ENCODE results near the gene NOP10. TPM values are rescaled to one million over a fixed set of nuclear protein-coding genes. Genes with fewer than 3 reads are reported as not detected.

The NOP10 gene
- polyA plus RNA-seq, 1 of the 3 experiments (the other 2 are of a cell fraction) = 440 TPM

DNA sequence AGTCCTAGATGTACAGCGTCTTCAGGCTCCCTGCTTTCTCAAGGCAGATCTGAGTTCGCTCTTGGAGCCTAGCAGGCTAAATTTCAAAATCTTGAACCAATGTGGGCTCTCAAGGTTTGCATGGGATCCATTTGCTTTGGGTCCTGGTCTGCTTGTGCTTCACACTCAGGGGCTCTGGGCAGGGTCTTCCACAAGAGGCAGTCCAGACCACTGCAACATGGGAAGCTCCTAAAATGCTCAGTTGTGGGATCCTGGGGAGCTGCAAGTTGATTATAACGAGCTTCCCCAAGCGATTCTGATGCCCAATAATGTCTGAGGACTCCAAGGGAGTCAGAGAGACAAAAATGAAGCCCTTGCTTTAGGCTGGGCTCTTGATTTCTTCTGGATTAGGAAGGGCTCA lies 6.8 kb upstream of the NOP10 start:
- no peaks in the 10 kb centered on the region for H4K20me1 ChIP-seq (ENCODE audit: insufficient read depth)
- H3K79me2 ChIP-seq (ENCODE audit: insufficient read depth) = no peaks in the 10 kb centered on the region
- no peak overlapping the region for H3K4me2 ChIP-seq
- H3F3A ChIP-seq (replicated peaks; ENCODE audit: insufficient read depth) = no peaks in the 10 kb centered on the region
- ChIA-PET CTCF (interaction anchor here (0.9 kb wide), 1 partner anchor 18 kb away, joined by 3 read pairs; the partner anchor contains the start of gene LPCAT4), POLR2A (no interaction called here)
- H3K4me3 ChIP-seq (ENCODE audit: low read depth in 2 of 2, low read length in 1 of 2) = no peak overlapping the region
- no peaks in the 10 kb centered on the region for H3K9me3 ChIP-seq
- H3K9ac ChIP-seq = no peak overlapping the region
- WGBS (ENCODE audit: low lambda C conversion rate) = 54% methylated on average over 4 of the region's 4 CpGs
- DNase-seq = no peak
- H3K27me3 ChIP-seq (ENCODE audit: insufficient read depth) = no peaks in the 10 kb centered on the region
- TF ChIP-seq, protein P1, sequence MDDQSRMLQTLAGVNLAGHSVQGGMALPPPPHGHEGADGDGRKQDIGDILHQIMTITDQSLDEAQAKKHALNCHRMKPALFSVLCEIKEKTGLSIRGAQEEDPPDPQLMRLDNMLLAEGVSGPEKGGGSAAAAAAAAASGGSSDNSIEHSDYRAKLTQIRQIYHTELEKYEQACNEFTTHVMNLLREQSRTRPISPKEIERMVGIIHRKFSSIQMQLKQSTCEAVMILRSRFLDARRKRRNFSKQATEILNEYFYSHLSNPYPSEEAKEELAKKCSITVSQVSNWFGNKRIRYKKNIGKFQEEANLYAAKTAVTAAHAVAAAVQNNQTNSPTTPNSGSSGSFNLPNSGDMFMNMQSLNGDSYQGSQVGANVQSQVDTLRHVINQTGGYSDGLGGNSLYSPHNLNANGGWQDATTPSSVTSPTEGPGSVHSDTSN (IDR thresholded peaks at IDR 0.05) = no peak
- TF ChIP-seq MXI1 (IDR thresholded peaks at IDR 0.05; ENCODE audit: low read depth, low read length) (no peak), TCF12 (IDR thresholded peaks at IDR 0.05) (no peak), TAF1 (IDR thresholded peaks at IDR 0.05; ENCODE audit: borderline replicate concordance, low read depth, low read length) (no peak), TEAD4 (IDR thresholded peaks at IDR 0.05; ENCODE audit: borderline replicate concordance, insufficient read depth) (no peak), RCOR1 (IDR thresholded peaks at IDR 0.05; ENCODE audit: low read length) (no peak), NRF1 (IDR thresholded peaks at IDR 0.05; ENCODE audit: low read depth, low read length) (no peak), ELF1 (IDR thresholded peaks at IDR 0.05) (no peak), EZH2phosphoT487 (IDR thresholded peaks at IDR 0.05; ENCODE audit: borderline replicate concordance, low read depth) (no peak), YY1 (IDR thresholded peaks at IDR 0.05; ENCODE audit: low read depth) (no peak), SIN3A (IDR thresholded peaks at IDR 0.05; ENCODE audit: borderline replicate concordance, low read depth, low read length) (no peak), POLR2AphosphoS5 (IDR thresholded peaks at IDR 0.05; ENCODE audit: low read depth, low read length) (no peak), NFIC (IDR thresholded peaks at IDR 0.05; ENCODE audit: borderline replicate concordance) (no peak), GATA2 (CRISPR knock-in tag; IDR thresholded peaks at IDR 0.05) (no peak), SMC3 (IDR thresholded peaks at IDR 0.05; ENCODE audit: low read depth, low read length) (no peak)
- TF ChIP-seq, protein P2, sequence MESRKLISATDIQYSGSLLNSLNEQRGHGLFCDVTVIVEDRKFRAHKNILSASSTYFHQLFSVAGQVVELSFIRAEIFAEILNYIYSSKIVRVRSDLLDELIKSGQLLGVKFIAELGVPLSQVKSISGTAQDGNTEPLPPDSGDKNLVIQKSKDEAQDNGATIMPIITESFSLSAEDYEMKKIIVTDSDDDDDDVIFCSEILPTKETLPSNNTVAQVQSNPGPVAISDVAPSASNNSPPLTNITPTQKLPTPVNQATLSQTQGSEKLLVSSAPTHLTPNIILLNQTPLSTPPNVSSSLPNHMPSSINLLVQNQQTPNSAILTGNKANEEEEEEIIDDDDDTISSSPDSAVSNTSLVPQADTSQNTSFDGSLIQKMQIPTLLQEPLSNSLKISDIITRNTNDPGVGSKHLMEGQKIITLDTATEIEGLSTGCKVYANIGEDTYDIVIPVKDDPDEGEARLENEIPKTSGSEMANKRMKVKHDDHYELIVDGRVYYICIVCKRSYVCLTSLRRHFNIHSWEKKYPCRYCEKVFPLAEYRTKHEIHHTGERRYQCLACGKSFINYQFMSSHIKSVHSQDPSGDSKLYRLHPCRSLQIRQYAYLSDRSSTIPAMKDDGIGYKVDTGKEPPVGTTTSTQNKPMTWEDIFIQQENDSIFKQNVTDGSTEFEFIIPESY (IDR thresholded peaks at IDR 0.05; ENCODE audit: borderline replicate concordance, low read depth) = no peak
- TF ChIP-seq, protein P3, sequence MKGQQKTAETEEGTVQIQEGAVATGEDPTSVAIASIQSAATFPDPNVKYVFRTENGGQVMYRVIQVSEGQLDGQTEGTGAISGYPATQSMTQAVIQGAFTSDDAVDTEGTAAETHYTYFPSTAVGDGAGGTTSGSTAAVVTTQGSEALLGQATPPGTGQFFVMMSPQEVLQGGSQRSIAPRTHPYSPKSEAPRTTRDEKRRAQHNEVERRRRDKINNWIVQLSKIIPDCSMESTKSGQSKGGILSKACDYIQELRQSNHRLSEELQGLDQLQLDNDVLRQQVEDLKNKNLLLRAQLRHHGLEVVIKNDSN (IDR thresholded peaks at IDR 0.05; ENCODE audit: borderline replicate concordance, low read depth) = no peak
- TF ChIP-seq, protein P4, sequence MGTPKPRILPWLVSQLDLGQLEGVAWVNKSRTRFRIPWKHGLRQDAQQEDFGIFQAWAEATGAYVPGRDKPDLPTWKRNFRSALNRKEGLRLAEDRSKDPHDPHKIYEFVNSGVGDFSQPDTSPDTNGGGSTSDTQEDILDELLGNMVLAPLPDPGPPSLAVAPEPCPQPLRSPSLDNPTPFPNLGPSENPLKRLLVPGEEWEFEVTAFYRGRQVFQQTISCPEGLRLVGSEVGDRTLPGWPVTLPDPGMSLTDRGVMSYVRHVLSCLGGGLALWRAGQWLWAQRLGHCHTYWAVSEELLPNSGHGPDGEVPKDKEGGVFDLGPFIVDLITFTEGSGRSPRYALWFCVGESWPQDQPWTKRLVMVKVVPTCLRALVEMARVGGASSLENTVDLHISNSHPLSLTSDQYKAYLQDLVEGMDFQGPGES (IDR thresholded peaks at IDR 0.05; ENCODE audit: low read depth, low read length) = no peak
- TF ChIP-seq, protein P5, sequence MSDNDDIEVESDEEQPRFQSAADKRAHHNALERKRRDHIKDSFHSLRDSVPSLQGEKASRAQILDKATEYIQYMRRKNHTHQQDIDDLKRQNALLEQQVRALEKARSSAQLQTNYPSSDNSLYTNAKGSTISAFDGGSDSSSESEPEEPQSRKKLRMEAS (IDR thresholded peaks at IDR 0.05; ENCODE audit: low read depth) = no peak
- TF ChIP-seq, protein P6, sequence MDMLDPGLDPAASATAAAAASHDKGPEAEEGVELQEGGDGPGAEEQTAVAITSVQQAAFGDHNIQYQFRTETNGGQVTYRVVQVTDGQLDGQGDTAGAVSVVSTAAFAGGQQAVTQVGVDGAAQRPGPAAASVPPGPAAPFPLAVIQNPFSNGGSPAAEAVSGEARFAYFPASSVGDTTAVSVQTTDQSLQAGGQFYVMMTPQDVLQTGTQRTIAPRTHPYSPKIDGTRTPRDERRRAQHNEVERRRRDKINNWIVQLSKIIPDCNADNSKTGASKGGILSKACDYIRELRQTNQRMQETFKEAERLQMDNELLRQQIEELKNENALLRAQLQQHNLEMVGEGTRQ (IDR thresholded peaks at IDR 0.05; ENCODE audit: borderline replicate concordance, low read depth, low read length) = no peak
- H3K9me2 ChIP-seq = no peaks in the 10 kb centered on the region
- H2AFZ ChIP-seq (ENCODE audit: low read depth) = no peak overlapping the region
- no peaks in the 10 kb centered on the region for H3K4me1 ChIP-seq (ENCODE audit: control insufficient read depth in 1 of 2, insufficient read depth in 2 of 2, low read depth in 1 of 2, low read length in 1 of 2)
- no peaks in the 10 kb centered on the region for H3K36me3 ChIP-seq (replicated peaks in 1 of 2; ENCODE audit: control insufficient read depth in 1 of 2, insufficient read depth in 2 of 2, low read length in 1 of 2)
- no peak overlapping the region for H3K27ac ChIP-seq (ENCODE audit: low read depth in 2 of 2, low read length in 1 of 2)
